ENCODE data around the gene PCDH9.

The PCDH9 gene

DNA sequence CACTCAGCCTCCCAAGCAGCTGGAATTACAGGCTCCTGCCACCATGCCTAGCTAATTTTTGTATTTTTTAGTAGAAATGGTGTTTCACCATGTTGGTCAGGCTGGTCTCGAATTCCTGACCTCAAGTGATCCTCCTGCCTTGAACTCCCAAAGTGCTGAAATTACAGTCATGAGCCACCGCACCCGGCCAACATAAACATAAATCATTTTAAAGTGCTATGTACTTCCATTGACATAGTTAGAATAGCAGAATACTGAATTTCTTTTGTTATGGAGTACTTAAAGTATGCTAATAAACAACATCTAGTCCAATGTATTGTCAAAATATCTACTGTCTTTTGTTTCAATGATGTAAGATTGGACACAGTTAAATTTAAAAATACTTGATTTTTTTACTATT lies 539.0 kb downstream of the PCDH9 start:
- TF ChIP-seq JUND (IDR thresholded peaks at IDR 0.05; ENCODE audit: low read depth), result no peak
- in situ Hi-C loops (cut with HindIII; ENCODE audit: low pct_unique_long_range_greater_than_20kb, low sequenced_read_pairs), result no loop called here
- no peak for DNase-seq (ENCODE audit: low read depth in 1 of 2, low spot score in 1 of 2)

DNA sequence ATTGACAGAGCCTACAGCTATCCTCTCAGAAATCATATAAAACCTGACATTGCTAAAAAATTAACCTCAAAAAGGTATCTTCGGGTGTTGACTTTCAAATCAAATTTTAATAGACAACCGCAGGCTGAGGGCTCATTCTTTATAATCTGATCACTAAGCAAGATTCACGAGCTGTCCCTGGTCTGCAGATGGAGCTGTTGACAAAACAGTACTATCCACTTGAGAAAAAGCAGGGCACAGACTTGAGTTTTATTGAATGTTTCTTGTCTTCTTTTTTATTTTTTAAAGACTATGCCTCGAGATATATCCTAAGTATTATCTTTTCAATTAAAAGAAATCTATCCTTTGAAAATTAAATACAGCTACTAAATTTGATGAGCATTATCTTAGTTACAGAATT lies 540.5 kb downstream of the PCDH9 start:
- peak in 1 of 2 experiments; percentile 27 for DNase-seq (ENCODE audit: low read depth in 1 of 2, low spot score in 1 of 2)
- no peak for TF ChIP-seq JUND (IDR thresholded peaks at IDR 0.05; ENCODE audit: low read depth)
- in situ Hi-C loops (cut with HindIII; ENCODE audit: low pct_unique_long_range_greater_than_20kb, low sequenced_read_pairs), result no loop called here

DNA sequence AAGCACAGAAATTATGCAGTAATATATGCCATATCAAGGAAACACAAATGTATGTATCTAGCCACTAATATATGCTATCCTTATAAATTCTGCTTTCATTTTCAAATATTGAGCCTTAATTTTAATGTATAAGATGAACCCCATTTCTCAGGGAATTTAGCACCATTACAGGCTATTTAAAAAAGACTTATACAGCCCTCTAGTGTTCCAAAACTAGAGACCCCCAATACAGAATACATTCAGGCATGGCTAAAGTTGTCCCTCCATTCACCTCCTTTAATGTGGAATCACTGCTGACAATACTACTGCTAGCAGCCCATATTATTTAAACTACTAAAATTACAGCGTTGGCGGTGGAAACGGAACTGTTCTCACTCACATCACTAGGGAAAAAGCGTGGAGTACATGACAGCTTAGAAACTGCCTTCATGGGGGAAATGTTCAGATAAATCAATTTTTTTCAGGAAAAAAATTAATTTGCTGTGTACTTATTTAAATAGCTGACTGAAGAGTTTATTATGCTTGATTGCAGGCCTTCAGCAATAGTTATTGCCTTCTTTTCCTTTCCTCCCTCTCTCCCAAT lies 541.0 kb downstream of the PCDH9 start:
- TF ChIP-seq JUND (IDR thresholded peaks at IDR 0.05; ENCODE audit: low read depth), result no peak
- DNase-seq (ENCODE audit: low read depth in 1 of 2, low spot score in 1 of 2), result no peak
- in situ Hi-C loops (cut with HindIII; ENCODE audit: low pct_unique_long_range_greater_than_20kb, low sequenced_read_pairs), result no loop called here

DNA sequence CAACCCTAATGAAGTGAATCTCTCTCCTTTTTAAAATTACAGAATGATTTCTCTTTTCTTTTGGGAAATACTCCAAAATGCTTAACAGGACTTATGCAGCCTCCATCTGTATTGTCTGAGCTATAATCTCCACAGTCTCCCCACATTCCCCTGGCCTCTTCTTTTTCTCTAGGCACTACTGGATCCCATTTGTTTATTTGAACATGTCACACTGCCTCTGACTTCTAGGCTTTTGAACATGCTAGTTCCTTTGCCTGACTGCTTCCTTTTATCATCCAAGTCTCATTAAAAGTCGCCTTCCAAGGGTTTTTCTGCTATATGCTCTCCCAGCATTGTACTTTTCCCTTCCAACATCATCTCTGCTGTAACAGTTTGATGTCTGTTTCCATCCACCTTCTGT lies 548.7 kb downstream of the PCDH9 start:
- no peak for TF ChIP-seq JUND (IDR thresholded peaks at IDR 0.05; ENCODE audit: low read depth)
- no peak for DNase-seq (ENCODE audit: low read depth in 1 of 2, low spot score in 1 of 2)
- in situ Hi-C loops (cut with HindIII; ENCODE audit: low pct_unique_long_range_greater_than_20kb, low sequenced_read_pairs), result no loop called here

DNA sequence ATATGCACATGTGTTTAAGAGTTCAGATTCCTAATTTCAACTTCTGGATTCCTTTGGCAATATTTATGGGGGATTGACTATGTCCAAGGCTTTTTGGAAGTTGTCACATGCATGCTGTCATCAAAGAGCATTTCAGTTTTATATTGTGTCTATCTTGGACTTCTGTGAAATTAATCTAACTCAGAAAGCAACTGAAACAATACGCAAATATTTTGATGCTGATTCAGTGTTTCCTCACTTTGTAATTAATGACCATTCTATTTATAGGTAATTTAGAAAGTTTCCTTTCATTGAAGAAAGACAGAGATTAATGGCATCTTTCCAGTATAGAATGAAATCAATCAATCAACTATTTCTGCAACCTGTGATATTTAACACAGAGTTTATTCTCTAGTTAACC lies 550.1 kb downstream of the PCDH9 start:
- DNase-seq (ENCODE audit: low read depth in 1 of 2, low spot score in 1 of 2), result no peak
- no peak for TF ChIP-seq JUND (IDR thresholded peaks at IDR 0.05; ENCODE audit: low read depth)
- in situ Hi-C loops (cut with HindIII; ENCODE audit: low pct_unique_long_range_greater_than_20kb, low sequenced_read_pairs), result no loop called here

DNA sequence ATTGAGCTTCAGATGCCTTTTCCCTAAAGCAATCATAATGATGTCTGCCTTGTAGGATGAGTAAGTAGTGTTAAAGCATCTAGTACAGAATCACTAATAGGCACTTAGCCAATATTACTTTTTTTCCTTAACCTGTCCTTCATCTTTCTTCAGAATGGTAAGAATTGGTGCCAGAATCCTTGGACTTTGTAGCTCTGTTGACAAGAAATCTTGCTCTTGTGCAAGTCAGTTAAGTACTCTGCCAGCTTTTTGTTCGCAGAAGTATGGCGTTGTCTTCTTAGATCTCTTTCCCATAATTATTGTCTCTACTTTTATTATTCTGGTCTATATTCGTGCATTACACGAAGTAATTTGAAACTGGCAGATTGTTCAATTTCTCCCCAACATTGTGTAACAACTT lies 554.5 kb downstream of the PCDH9 start:
- no peak for DNase-seq (ENCODE audit: low read depth in 1 of 2, low spot score in 1 of 2)
- no peak for TF ChIP-seq JUND (IDR thresholded peaks at IDR 0.05; ENCODE audit: low read depth)
- in situ Hi-C loops (cut with HindIII; ENCODE audit: low pct_unique_long_range_greater_than_20kb, low sequenced_read_pairs), result no loop called here

DNA sequence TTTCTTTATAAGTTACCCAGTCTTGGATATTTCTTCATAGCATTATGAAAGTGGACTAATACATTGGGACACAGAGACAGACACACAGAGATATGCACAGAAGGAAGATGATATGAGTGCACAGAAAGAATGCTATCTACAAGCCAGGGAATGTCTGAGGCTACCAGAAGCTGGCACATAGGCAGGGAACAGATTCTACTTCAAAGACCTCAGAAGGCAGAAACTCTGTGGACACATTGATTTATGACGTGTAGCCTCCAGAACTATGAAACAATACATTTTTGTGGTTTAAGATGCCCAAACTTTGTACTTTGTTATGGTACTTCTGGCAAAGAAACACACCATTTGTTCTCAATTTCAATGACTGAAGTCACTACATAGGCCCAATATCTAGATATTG lies 556.7 kb downstream of the PCDH9 start:
- in situ Hi-C loops (cut with HindIII; ENCODE audit: low pct_unique_long_range_greater_than_20kb, low sequenced_read_pairs), result no loop called here
- no peak for DNase-seq (ENCODE audit: low read depth in 1 of 2, low spot score in 1 of 2)
- TF ChIP-seq JUND (IDR thresholded peaks at IDR 0.05; ENCODE audit: low read depth), result no peak

DNA sequence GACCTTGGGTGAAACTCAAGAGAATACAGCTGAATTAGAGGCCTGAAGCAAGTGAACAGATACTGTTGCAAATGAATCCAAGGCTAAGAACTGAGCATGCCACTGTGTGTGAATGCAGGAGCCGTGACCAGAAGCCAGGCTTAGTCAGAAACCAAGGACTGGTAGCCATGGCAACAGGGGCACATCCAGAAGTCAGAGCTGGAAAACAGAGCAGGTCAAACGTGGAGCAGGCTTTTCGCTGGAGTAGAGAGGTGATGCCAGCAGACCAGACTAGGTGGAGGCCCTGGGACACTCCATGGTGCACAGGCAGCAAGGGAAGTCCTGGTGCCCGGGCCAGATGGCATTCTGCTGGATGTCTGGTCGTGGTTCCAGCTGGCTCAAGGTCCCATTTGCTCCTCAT lies 564.1 kb downstream of the PCDH9 start:
- DNase-seq (ENCODE audit: low read depth in 1 of 2, low spot score in 1 of 2), result peak in 1 of 2 experiments; percentile 6
- TF ChIP-seq JUND (IDR thresholded peaks at IDR 0.05; ENCODE audit: low read depth), result no peak
- in situ Hi-C loops (cut with HindIII; ENCODE audit: low pct_unique_long_range_greater_than_20kb, low sequenced_read_pairs), result no loop called here

DNA sequence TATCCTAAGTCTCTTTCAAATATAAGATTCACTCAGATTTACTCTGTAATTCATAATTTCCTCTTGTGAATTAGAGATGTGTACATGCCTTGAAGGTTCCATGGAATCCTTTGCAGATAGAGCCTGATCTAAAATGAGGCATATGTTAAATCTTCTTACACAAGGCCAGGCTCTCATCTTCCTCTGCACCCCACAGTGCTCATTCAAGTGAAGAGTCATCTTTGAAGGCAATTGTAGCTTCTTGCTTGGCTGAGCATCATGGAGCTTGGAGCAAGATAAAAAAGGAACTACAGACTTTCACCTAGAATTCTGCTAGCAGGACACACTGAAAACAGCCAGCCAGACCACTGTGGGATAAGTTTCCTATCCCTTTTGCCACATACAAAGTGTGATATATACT lies 566.4 kb downstream of the PCDH9 start:
- no peak for DNase-seq (ENCODE audit: low read depth in 1 of 2, low spot score in 1 of 2)
- in situ Hi-C loops (cut with HindIII; ENCODE audit: low pct_unique_long_range_greater_than_20kb, low sequenced_read_pairs), result no loop called here
- TF ChIP-seq JUND (IDR thresholded peaks at IDR 0.05; ENCODE audit: low read depth), result no peak

DNA sequence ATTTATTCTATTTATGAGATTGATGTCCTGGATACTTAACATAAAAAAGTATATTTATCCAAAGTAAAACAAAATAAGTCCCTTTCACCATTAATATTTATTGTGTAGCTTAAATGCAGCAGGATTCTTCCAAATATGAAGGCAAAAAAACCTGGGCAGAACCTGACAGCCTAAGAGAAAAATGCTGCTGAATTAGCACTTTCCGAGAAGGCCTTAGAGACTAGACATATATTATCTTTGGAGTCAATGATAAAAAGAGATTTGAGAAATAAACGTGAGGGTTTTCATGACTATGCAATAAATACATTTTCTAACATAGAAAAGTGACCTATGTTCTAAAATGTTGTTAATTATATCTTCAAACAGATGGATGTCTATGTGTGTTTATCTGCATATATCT lies 566.9 kb downstream of the PCDH9 start:
- in situ Hi-C loops (cut with HindIII; ENCODE audit: low pct_unique_long_range_greater_than_20kb, low sequenced_read_pairs), result no loop called here
- no peak for TF ChIP-seq JUND (IDR thresholded peaks at IDR 0.05; ENCODE audit: low read depth)
- no peak for DNase-seq (ENCODE audit: low read depth in 1 of 2, low spot score in 1 of 2)

DNA sequence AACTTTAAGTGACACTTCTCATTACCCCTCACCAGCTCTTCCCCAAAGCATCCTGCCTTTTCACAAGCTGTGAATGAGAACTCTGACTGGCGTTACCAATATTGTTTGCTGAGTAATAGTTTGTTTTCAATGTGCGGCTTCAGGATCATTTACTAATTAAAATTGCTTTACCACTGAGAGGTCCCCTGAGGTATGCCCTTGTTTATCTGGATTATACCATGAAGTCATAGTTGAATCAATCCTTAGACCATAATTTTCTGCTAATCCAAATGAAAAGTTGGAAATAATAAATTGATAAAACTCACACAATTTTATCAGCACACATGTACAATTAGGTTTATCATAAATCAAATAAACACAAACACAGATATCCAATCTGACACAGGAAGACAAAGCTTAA lies 568.8 kb downstream of the PCDH9 start:
- in situ Hi-C loops (cut with HindIII; ENCODE audit: low pct_unique_long_range_greater_than_20kb, low sequenced_read_pairs), result no loop called here
- no peak for TF ChIP-seq JUND (IDR thresholded peaks at IDR 0.05; ENCODE audit: low read depth)
- DNase-seq (ENCODE audit: low read depth in 1 of 2, low spot score in 1 of 2), result no peak

DNA sequence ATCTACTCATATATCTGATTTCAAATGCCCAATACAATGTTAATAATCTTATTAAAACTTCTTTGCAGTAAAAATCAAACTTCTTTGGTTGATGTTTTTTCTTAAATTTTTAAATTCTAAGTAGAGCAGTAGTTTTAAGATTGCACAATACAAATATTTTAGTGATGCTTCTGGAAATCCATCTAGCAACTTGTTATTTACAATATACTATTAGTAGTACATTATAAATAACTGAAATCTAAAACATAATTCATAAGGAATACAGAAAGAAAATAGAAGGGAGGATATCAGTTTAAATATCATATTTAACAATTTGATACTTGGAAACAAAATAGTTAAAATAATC lies 569.7 kb downstream of the PCDH9 start:
- in situ Hi-C loops (cut with HindIII; ENCODE audit: low pct_unique_long_range_greater_than_20kb, low sequenced_read_pairs), result no loop called here
- no peak for DNase-seq (ENCODE audit: low read depth in 1 of 2, low spot score in 1 of 2)
- no peak for TF ChIP-seq JUND (IDR thresholded peaks at IDR 0.05; ENCODE audit: low read depth)

DNA sequence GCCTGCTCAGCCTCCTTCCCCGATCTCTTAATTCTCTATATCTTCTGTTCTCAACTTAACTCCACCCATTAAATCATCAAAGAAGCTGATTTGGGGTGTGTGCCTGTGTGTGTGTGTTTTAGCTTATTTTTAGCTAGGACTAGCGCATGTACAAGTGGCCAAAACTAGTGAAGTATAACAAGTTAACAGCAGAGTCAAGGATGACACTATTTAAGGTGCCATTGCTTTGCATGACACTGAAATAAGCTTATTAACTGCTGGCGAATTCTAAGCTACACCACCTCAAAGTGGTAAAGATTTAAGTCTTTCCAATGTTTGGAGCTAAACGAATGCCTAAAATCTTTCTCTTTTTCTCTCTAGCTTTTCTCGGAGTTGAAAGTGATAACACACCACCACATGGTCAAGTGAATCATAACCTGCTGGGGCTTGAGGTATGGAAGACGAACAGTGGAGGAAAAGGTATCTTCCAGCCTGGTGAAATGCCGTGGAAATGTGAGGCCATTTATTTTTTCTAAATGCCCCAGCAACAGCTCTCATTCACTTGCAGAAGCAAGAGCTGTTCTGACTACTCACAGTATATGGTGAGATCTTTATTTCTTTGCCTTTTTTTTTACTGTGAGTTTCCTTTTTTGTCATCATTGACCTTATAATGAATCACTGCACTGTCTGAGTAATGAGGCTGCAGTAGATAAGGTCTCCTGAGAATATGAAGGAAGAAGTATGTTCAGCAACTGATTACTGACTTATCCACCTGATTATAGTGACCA lies 570.3 kb downstream of the PCDH9 start:
- DNase-seq (ENCODE audit: low read depth in 1 of 2, low spot score in 1 of 2), result no peak
- no peak for TF ChIP-seq JUND (IDR thresholded peaks at IDR 0.05; ENCODE audit: low read depth)
- in situ Hi-C loops (cut with HindIII; ENCODE audit: low pct_unique_long_range_greater_than_20kb, low sequenced_read_pairs), result no loop called here

DNA sequence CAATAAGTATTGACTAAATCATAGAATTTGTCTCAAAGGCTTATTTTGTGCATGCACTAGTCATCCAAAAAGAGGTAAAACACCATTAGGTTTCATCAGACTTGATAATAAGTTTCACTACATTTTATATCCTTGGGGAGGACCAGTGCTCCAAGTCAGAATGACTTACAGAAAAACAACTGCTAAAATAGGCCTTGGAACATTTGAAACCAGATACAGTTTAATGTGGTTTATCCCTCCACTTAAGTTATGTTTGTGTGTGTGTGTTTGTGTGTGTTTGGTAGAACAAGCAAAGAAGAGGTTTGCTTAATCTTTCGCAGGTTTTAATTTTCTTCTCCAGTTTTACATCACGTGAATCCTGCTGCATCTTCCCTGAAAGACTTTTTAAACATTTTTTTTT lies 570.9 kb downstream of the PCDH9 start:
- TF ChIP-seq JUND (IDR thresholded peaks at IDR 0.05; ENCODE audit: low read depth), result no peak
- DNase-seq (ENCODE audit: low read depth in 1 of 2, low spot score in 1 of 2), result no peak
- in situ Hi-C loops (cut with HindIII; ENCODE audit: low pct_unique_long_range_greater_than_20kb, low sequenced_read_pairs), result no loop called here
